ENCODE measurements around the gene SH2D3C. TPM values are rescaled to one million over a fixed set of nuclear protein-coding genes. Genes with fewer than 3 reads are reported as not detected.

The SH2D3C gene
- total and polyA plus RNA-seq, 8 donors = 21.7 to 41.9 (median 32.6) TPM

GRCh38 chr9:127815512-127816361 lies 37.3 kb upstream of the SH2D3C start:
- ATAC-seq = no peak
- H3K27ac ChIP-seq = peak overlapping the region in 1 of 2 donors; percentile 28
- DNase-seq = no peak

GRCh38 chr9:127814619-127815511 lies 36.4 kb upstream of the SH2D3C start:
- peak overlapping the region in 1 of 2 donors; percentile 28 for H3K27ac ChIP-seq
- H3K27me3 ChIP-seq = no peaks in the 10 kb centered on the region

More at GRCh38 chr9:127815512-127816361, 37.3 kb upstream of the SH2D3C start:
- intact Hi-C loops (cut with DNase I) = no loop called here
- no peak for TF ChIP-seq CTCF (IDR thresholded peaks at IDR 0.05)
- Histone ChIP-seq H3K4me3 (no peak overlapping the region), H3K36me3 (peaks cover 0 to 100% of the 10 kb centered on the region in 2 donors), H3K4me1 (peaks cover 0 to 3% of the 10 kb centered on the region in 2 donors), H3K9me3 (no peaks in the 10 kb centered on the region), H3K27me3 (no peaks in the 10 kb centered on the region)

DNA sequence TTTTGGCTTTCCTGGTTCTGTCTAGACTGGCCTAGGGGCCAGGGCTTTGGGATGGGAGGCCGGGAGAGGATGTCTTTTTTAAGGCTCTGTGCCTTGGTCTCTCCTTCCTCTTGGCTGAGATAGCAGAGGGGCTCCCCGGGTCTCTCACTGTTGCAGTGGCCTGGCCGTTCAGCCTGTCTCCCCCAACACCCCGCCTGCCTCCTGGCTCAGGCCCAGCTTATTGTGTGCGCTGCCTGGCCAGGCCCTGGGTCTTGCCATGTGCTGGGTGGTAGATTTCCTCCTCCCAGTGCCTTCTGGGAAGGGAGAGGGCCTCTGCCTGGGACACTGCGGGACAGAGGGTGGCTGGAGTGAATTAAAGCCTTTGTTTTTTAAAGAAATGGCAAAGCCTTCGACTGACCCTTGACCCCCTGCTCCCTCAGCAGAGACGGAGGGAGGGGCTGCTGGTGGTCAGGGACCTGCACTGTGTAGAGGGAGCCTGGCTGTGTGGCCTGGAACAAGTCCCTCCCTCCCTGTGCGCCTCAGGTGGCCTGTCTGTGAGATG lies 35.3 kb upstream of the SH2D3C start:
- Histone ChIP-seq H3K27me3 (no peaks in the 10 kb centered on the region), H3K27ac (peak overlapping the region in 1 of 2 donors; percentile 30), H3K9me3 (no peaks in the 10 kb centered on the region), H3K4me3 (no peak overlapping the region), H3K36me3 (peaks cover 0 to 97% of the 10 kb centered on the region in 2 donors), H3K4me1 (peaks cover 0 to 7% of the 10 kb centered on the region in 2 donors)
- intact Hi-C loops (cut with DNase I) = no loop called here
- TF ChIP-seq CTCF (IDR thresholded peaks at IDR 0.05) = no peak
- ATAC-seq = peak; percentile 8
- DNase-seq = no peak

More at GRCh38 chr9:127814619-127815511, 36.4 kb upstream of the SH2D3C start:
- no peak for ATAC-seq
- Histone ChIP-seq H3K4me3 (no peak overlapping the region), H3K9me3 (no peaks in the 10 kb centered on the region), H3K4me1 (peaks cover 0 to 3% of the 10 kb centered on the region in 2 donors), H3K36me3 (peaks cover 0 to 100% of the 10 kb centered on the region in 2 donors)
- intact Hi-C loops (cut with DNase I) = no loop called here
- no peak for DNase-seq
- TF ChIP-seq CTCF (IDR thresholded peaks at IDR 0.05) = no peak

DNA sequence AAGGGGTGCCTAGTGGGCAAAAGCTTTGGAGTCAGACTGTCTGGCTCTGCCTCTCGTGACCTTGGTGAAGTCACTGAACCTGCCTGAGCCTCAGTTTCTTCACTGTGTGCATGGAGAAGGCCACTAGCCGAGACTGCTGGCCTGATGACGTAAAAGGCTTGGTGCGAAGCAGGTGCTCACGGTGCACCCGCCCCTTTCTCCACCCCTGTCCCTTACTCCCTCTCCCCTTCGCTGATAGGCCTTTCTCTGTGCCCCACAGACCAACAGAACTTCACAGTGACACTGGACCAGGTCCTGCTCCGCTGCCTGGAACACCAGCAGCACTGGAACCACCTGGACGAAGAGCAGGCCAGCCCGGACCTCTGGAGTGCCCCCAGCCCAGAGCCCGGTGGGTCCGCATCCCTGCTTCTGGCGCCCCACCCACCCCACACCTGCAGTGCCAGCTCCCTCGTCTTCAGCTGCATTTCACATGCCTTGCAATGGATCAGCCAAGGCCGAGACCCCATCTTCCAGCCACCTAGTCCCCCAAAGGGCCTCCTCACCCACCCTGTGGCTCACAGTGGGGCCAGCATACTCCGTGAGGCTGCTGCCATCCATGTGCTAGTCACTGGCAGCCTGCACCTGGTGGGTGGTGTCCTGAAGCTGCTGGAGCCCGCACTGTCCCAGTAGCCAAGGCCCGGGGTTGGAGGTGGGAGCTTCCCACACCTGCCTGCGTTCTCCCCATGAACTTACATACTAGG lies 34.6 kb upstream of the SH2D3C start:
- no peak for TF ChIP-seq CTCF (IDR thresholded peaks at IDR 0.05)
- ATAC-seq (no peak), DNase-seq (no peak)
- Histone ChIP-seq H3K27me3 (no peaks in the 10 kb centered on the region), H3K4me3 (no peak overlapping the region), H3K4me1 (peaks cover 0 to 7% of the 10 kb centered on the region in 2 donors), H3K36me3 (peaks cover 0 to 97% of the 10 kb centered on the region in 2 donors), H3K9me3 (no peaks in the 10 kb centered on the region), H3K27ac (peak overlapping the region in 1 of 2 donors; percentile 30)
- intact Hi-C loops (cut with DNase I) = no loop called here

All from left lung (tissue), 10 donors.